HG03575 (cell line): Measurements from ENCODE around the gene ZNF479.
"Not testable (repeated sequence)": the region's sequence is repeated elsewhere in the genome, so short reads cannot be mapped to it uniquely, and the experiment has no call there.

Experiments
- ATAC-seq: cut with Tn5 transposase; IDR thresholded peaks from one replicate; pipeline ENCODE4 v1.9.1; 2021; ENCODE audit not compliant: unreplicated experiment, insufficient number of reproducible peaks, low FRiP score; ENCODE audit errors: extremely low read depth

The ZNF479 gene

GRCh38 chr7:57132336-57132735, at the start of gene ZNF479:
Gene ZNF479, minus strand, starts transcription at chr7:57132436. Its CDS starts 112 bp downstream, at chr7:57132324.
- not testable (repeated sequence) for ATAC-seq

GRCh38 chr7:57182031-57182430, 49.8 kb upstream of the ZNF479 start:
- no peak for ATAC-seq

GRCh38 chr7:57181281-57181680, 49.0 kb upstream of the ZNF479 start:
- no peak for ATAC-seq

GRCh38 chr7:57179776-57180415, 47.7 kb upstream of the ZNF479 start:
- no peak for ATAC-seq

GRCh38 chr7:57178768-57179139, 46.5 kb upstream of the ZNF479 start:
- ATAC-seq = no peak

GRCh38 chr7:57177856-57178767, 45.9 kb upstream of the ZNF479 start:
- no peak for ATAC-seq

- no peak for ATAC-seq
Observed at GRCh38 chr7:57176928-57177635, 44.8 kb upstream of the ZNF479 start.

GRCh38 chr7:57165285-57165899, 33.2 kb upstream of the ZNF479 start:
- no peak for ATAC-seq

- not testable (repeated sequence) for ATAC-seq
Observed at GRCh38 chr7:57120123-57120784, 12.0 kb downstream of the ZNF479 start.
